OCI-LY1 (cell line): Measurements from ENCODE around the gene MAP3K10.
A peak's percentile ranks its signal among the peaks of the same experiment; 100 is the strongest.

Source experiments
- H2AFZ ChIP-seq: fragments of 200-600 bp; sonication (generic), shearing (Covaris generic); 2 replicates; pipeline ENCODE4 v1.6.0; 2014; ENCODE audit warnings: antibody characterized with exemption, mild to moderate bottlenecking, low read length
- H3F3A ChIP-seq: fragments of 200-600 bp; sonication (generic), shearing (Covaris generic); 2 replicates; pipeline ENCODE4 v1.6.0; 2014; ENCODE audit warnings: mild to moderate bottlenecking, antibody characterized with exemption, low read length, moderate library complexity; ENCODE audit not compliant: insufficient read depth
- H3K27ac ChIP-seq: fragments of 200-600 bp; sonication (generic); 2 replicates; pipeline ENCODE4 v1.5.1; 2014; ENCODE audit warnings: low read length, mixed run types, mild to moderate bottlenecking, low read depth; ENCODE audit not compliant: poor library complexity, severe bottlenecking
- H3K27me3 ChIP-seq: fragments of 200-600 bp; sonication (generic); 2 replicates; pipeline ENCODE4 v1.6.0; 2014; ENCODE audit warnings: antibody characterized with exemption, mild to moderate bottlenecking, low read length, moderate library complexity; ENCODE audit not compliant: insufficient read depth
- H3K36me3 ChIP-seq: fragments of 200-600 bp; sonication (generic); 2 replicates; pipeline ENCODE4 v1.6.1; 2014; ENCODE audit warnings: mild to moderate bottlenecking, antibody characterized with exemption, low read length, moderate library complexity, mixed read lengths; ENCODE audit not compliant: insufficient read depth
- H3K4me1 ChIP-seq: fragments of 200-600 bp; sonication (generic); 2 replicates; pipeline ENCODE4 v1.5.1; 2014; ENCODE audit warnings: mild to moderate bottlenecking, low read length, moderate library complexity; ENCODE audit not compliant: insufficient read depth, severe bottlenecking
- H3K4me2 ChIP-seq: fragments of 200-600 bp; sonication (generic), shearing (Covaris generic); 2 replicates; pipeline ENCODE4 v1.6.1; 2014; ENCODE audit warnings: low read length
- H3K4me3 ChIP-seq: fragments of 200-600 bp; sonication (generic); 2 replicates; pipeline ENCODE4 v1.5.1; 2014; ENCODE audit warnings: low read length, low read depth, mild to moderate bottlenecking, mixed read lengths; ENCODE audit not compliant: poor library complexity, severe bottlenecking
- H3K79me2 ChIP-seq: fragments of 200-600 bp; shearing (Covaris generic); 2 replicates; pipeline ENCODE4 v1.6.1; 2016; ENCODE audit warnings: mixed run types, low read length, mixed read lengths; ENCODE audit not compliant: insufficient read depth
- H3K9ac ChIP-seq: fragments of 200-600 bp; sonication (generic), shearing (Covaris generic); 2 replicates; pipeline ENCODE4 v1.6.1; 2014; ENCODE audit warnings: mild to moderate bottlenecking, low read length, mixed read lengths
- H3K9me2 ChIP-seq: fragments of 200-600 bp; sonication (generic), shearing (Covaris generic); 2 replicates; pipeline ENCODE4 v1.6.1; 2014; ENCODE audit warnings: low read depth, mild to moderate bottlenecking, low read length, mixed read lengths
- H3K9me3 ChIP-seq: fragments of 200-600 bp; shearing (Covaris generic); 2 replicates; pipeline ENCODE4 v1.6.1; 2014; ENCODE audit warnings: low read length, mixed read lengths
- H4K20me1 ChIP-seq: fragments of 200-600 bp; sonication (generic), shearing (Covaris generic); 2 replicates; pipeline ENCODE4 v1.6.0; 2016; ENCODE audit warnings: mild to moderate bottlenecking, low read length; ENCODE audit not compliant: insufficient read depth
- CTCF ChIP-seq: fragments of 200-600 bp; sonication (generic), shearing (Covaris generic); IDR thresholded peaks from 2 replicates; pipeline ENCODE4 v1.5.1; 2017; ENCODE audit warnings: mild to moderate bottlenecking, antibody characterized with exemption, low read length, moderate library complexity, mixed read lengths
- EZH2 ChIP-seq: fragments of 200-600 bp; sonication (generic), shearing (Covaris generic); IDR thresholded peaks from 2 replicates; pipeline ENCODE4 v1.8.0; 2017; ENCODE audit warnings: borderline replicate concordance, mixed run types, mild to moderate bottlenecking, antibody characterized with exemption, low read length, moderate library complexity, mixed read lengths

MAP3K10 gene

GRCh38 chr19:40192758-40193586, 1.7 kb downstream of the MAP3K10 start:
- Histone ChIP-seq H3K27me3 (no peaks in the 10 kb centered on the region), H2AFZ (no peak overlapping the region), H4K20me1 (no peaks in the 10 kb centered on the region), H3K4me3 (peak overlapping the region; percentile 71), H3F3A (no peaks in the 10 kb centered on the region), H3K4me2 (peak overlapping the region; percentile 62; the same call in 1 of the 2 replicates), H3K9ac (no peak overlapping the region; the same call in 1 of the 2 replicates), H3K9me3 (no peaks in the 10 kb centered on the region), H3K4me1 (peaks cover 18% of the 10 kb centered on the region), H3K9me2 (no peaks in the 10 kb centered on the region), H3K27ac (no peak overlapping the region), H3K79me2 (no peaks in the 10 kb centered on the region), H3K36me3 (no peaks in the 10 kb centered on the region)
- TF ChIP-seq CTCF, result no peak
- no peak for TF ChIP-seq EZH2

GRCh38 chr19:40193587-40193849, 2.3 kb downstream of the MAP3K10 start:
- H3K27ac ChIP-seq, result no peak overlapping the region
- H3K27me3 ChIP-seq, result no peaks in the 10 kb centered on the region
- H3K36me3 ChIP-seq, result no peaks in the 10 kb centered on the region
- no peaks in the 10 kb centered on the region for H3K9me2 ChIP-seq
- H2AFZ ChIP-seq, result no peak overlapping the region
- H3K4me3 ChIP-seq, result no peak overlapping the region
- H3K9me3 ChIP-seq, result no peaks in the 10 kb centered on the region
- no peaks in the 10 kb centered on the region for H3F3A ChIP-seq
- no peak overlapping the region for H3K9ac ChIP-seq
- H4K20me1 ChIP-seq, result no peaks in the 10 kb centered on the region
- TF ChIP-seq EZH2, result no peak
- no peak for TF ChIP-seq CTCF
- peaks cover 18% of the 10 kb centered on the region for H3K4me1 ChIP-seq
- no peak overlapping the region for H3K4me2 ChIP-seq
- no peaks in the 10 kb centered on the region for H3K79me2 ChIP-seq

GRCh38 chr19:40198272-40198990, 7.2 kb downstream of the MAP3K10 start:
- Histone ChIP-seq H3K27me3 (no peaks in the 10 kb centered on the region), H3K27ac (no peak overlapping the region), H3K79me2 (no peaks in the 10 kb centered on the region), H3K9me3 (no peaks in the 10 kb centered on the region), H3K9me2 (no peaks in the 10 kb centered on the region), H3K36me3 (no peaks in the 10 kb centered on the region), H4K20me1 (no peaks in the 10 kb centered on the region), H3K4me3 (no peak overlapping the region), H3F3A (no peaks in the 10 kb centered on the region), H3K4me1 (no peaks in the 10 kb centered on the region), H3K4me2 (no peak overlapping the region), H3K9ac (no peak overlapping the region), H2AFZ (no peak overlapping the region)
- TF ChIP-seq EZH2 (no peak), CTCF (no peak)
